IMR-90 (cell line): Measurements from ENCODE around the gene LDLRAD4.

ENCODE experiments used
- MAFK ChIP-seq: IDR thresholded peaks from 2 replicates; pipeline ENCODE4 v1.6.1; 2012; ENCODE audit warnings: low read depth, low read length, improper control_type of control experiment
- POLR2A ChIP-seq: IDR thresholded peaks from 2 replicates; pipeline ENCODE4 v1.6.1; 2012; ENCODE audit warnings: mild to moderate bottlenecking, low read depth, low read length
- SMC3 ChIP-seq: fragments of 150-350 bp; IDR thresholded peaks from 2 replicates; pipeline ENCODE4 v1.6.1; 2016; ENCODE audit warnings: low read depth, mild to moderate bottlenecking, antibody characterized with exemption, low read length, moderate library complexity
- TF ChIP-seq, protein P1 (sequence below): conservative IDR thresholded peaks from 2 replicates; pipeline ENCODE4 v1.5.1; 2012; ENCODE audit warnings: mild to moderate bottlenecking, low read depth, low read length, improper control_type of control experiment

- TF ChIP-seq, protein P1, sequence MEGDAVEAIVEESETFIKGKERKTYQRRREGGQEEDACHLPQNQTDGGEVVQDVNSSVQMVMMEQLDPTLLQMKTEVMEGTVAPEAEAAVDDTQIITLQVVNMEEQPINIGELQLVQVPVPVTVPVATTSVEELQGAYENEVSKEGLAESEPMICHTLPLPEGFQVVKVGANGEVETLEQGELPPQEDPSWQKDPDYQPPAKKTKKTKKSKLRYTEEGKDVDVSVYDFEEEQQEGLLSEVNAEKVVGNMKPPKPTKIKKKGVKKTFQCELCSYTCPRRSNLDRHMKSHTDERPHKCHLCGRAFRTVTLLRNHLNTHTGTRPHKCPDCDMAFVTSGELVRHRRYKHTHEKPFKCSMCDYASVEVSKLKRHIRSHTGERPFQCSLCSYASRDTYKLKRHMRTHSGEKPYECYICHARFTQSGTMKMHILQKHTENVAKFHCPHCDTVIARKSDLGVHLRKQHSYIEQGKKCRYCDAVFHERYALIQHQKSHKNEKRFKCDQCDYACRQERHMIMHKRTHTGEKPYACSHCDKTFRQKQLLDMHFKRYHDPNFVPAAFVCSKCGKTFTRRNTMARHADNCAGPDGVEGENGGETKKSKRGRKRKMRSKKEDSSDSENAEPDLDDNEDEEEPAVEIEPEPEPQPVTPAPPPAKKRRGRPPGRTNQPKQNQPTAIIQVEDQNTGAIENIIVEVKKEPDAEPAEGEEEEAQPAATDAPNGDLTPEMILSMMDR = no peak
- TF ChIP-seq SMC3 = no peak
- TF ChIP-seq POLR2A = no peak
- TF ChIP-seq MAFK = no peak
These were observed 43.2 kb downstream of the LDLRAD4 start for GRCh38 chr18:13261661-13262357.
